ENCODE results near the gene SFTA2. TPM values are rescaled to one million over a fixed set of nuclear protein-coding genes. Genes with fewer than 3 reads are reported as not detected.

SFTA2 gene
- total and polyA plus RNA-seq, 7 donors, result 3.6 TPM; not detected in 6

GRCh38 chr6:30955367-30956042 is 23.5 kb upstream of the SFTA2 start:
- 1 to 3% methylated on average over 46 of the region's 46 CpGs for WGBS, 2 donors
- peak overlapping the region; percentile 20 to 50 (median 44) for H3K4me3 ChIP-seq
- peaks cover 0 to 56% (median 10%) of the 10 kb centered on the region in 3 donors for H3K27me3 ChIP-seq
- DNase-seq, result peak; percentile 79
- H3K9me3 ChIP-seq, result peaks cover 0 to 3% (median 0%) of the 10 kb centered on the region in 4 donors
- intact Hi-C loops (cut with DNase I), result no loop called here
- no peak for TF ChIP-seq POLR2AphosphoS5 (IDR thresholded peaks at IDR 0.05)
- no peak for TF ChIP-seq EP300 (IDR thresholded peaks at IDR 0.05)
- TF ChIP-seq POLR2A (IDR thresholded peaks at IDR 0.05), result no peak
- TF ChIP-seq CTCF (IDR thresholded peaks at IDR 0.05), result no peak
- H3K36me3 ChIP-seq, result no peaks in the 10 kb centered on the region
- peaks cover 0 to 11% (median 9%) of the 10 kb centered on the region in 4 donors for H3K4me1 ChIP-seq
- H3K27ac ChIP-seq, result peak overlapping the region in 1 of 4 donors; percentile 26

- peaks cover 0 to 54% (median 10%) of the 10 kb centered on the region in 3 donors for H3K27me3 ChIP-seq
- H3K27ac ChIP-seq, result peak overlapping the region in 1 of 4 donors; percentile 26
- H3K4me3 ChIP-seq, result peak overlapping the region; percentile 20 to 50 (median 44)
- peaks cover 0 to 3% (median 0%) of the 10 kb centered on the region in 4 donors for H3K9me3 ChIP-seq
- no peak for DNase-seq
- TF ChIP-seq POLR2A (IDR thresholded peaks at IDR 0.05) (no peak), EP300 (IDR thresholded peaks at IDR 0.05) (no peak), CTCF (IDR thresholded peaks at IDR 0.05) (no peak), POLR2AphosphoS5 (IDR thresholded peaks at IDR 0.05) (no peak)
- intact Hi-C loops (cut with DNase I), result no loop called here
- peaks cover 0 to 11% (median 9%) of the 10 kb centered on the region in 4 donors for H3K4me1 ChIP-seq
- no peaks in the 10 kb centered on the region for H3K36me3 ChIP-seq
- WGBS, 2 donors, result 32 to 54% methylated on average over 9 of the region's 9 CpGs
Measured at GRCh38 chr6:30954631-30955366, 22.8 kb upstream of the SFTA2 start.

- DNase-seq, result no peak
- peaks cover 0 to 32% (median 10%) of the 10 kb centered on the region in 3 donors for H3K27me3 ChIP-seq
- no peaks in the 10 kb centered on the region for H3K36me3 ChIP-seq
- H3K27ac ChIP-seq, result no peak overlapping the region
- intact Hi-C loops (cut with DNase I), result no loop called here
- 72 to 85% methylated on average over 5 of the region's 5 CpGs for WGBS, 2 donors
- peaks cover 0 to 3% (median 0%) of the 10 kb centered on the region in 4 donors for H3K9me3 ChIP-seq
- peaks cover 0 to 11% (median 9%) of the 10 kb centered on the region in 4 donors for H3K4me1 ChIP-seq
- TF ChIP-seq POLR2AphosphoS5 (IDR thresholded peaks at IDR 0.05), result no peak
- TF ChIP-seq POLR2A (IDR thresholded peaks at IDR 0.05), result no peak
- TF ChIP-seq CTCF (IDR thresholded peaks at IDR 0.05), result no peak
- TF ChIP-seq EP300 (IDR thresholded peaks at IDR 0.05), result no peak
- no peak overlapping the region for H3K4me3 ChIP-seq
Measured at GRCh38 chr6:30951907-30952469, 20.0 kb upstream of the SFTA2 start.

GRCh38 chr6:30948811-30949210 is 16.8 kb upstream of the SFTA2 start:
- Histone ChIP-seq H3K27ac (no peak overlapping the region), H3K4me1 (no peaks in the 10 kb centered on the region), H3K36me3 (no peaks in the 10 kb centered on the region), H3K27me3 (peaks cover 0 to 8% (median 0%) of the 10 kb centered on the region in 3 donors), H3K9me3 (peaks cover 0 to 3% (median 0%) of the 10 kb centered on the region in 4 donors), H3K4me3 (no peak overlapping the region)
- intact Hi-C loops (cut with DNase I), result loop anchor here (10.0 kb wide), 1 partner anchor 96 kb away; no protein-coding TSS in a partner anchor
- WGBS, 2 donors, result 95% methylated on average over 6 of the region's 6 CpGs
- no peak for DNase-seq
- TF ChIP-seq POLR2A (IDR thresholded peaks at IDR 0.05) (no peak), CTCF (IDR thresholded peaks at IDR 0.05) (no peak), EP300 (IDR thresholded peaks at IDR 0.05) (no peak), POLR2AphosphoS5 (IDR thresholded peaks at IDR 0.05) (no peak)

All from sigmoid colon (tissue), 7 donors.